KBM-7 (cell line): ENCODE data around the gene FAM3D.

Source experiments
- DNase-seq: peaks from one replicate; pipeline ENCODE4 v3.0.0-alpha.2; 2015
- in situ Hi-C: fragments of 300-500 bp; cut with MboI; formaldehyde crosslinking; loops from 2 replicates; pipeline ENCODE4 v1.14.3; 2020; ENCODE audit warnings: low sequenced_read_pairs, low pct_unique_long_range_greater_than_20kb, mixed read lengths

The FAM3D gene

GRCh38 chr3:58633157-58633865 is 33.3 kb downstream of the FAM3D start:
- DNase-seq = no peak
- in situ Hi-C loops = no loop called here

GRCh38 chr3:58631742-58632141 is 34.8 kb downstream of the FAM3D start:
- in situ Hi-C loops = no loop called here
- no peak for DNase-seq

GRCh38 chr3:58630710-58631092 is 35.9 kb downstream of the FAM3D start:
- in situ Hi-C loops = no loop called here
- no peak for DNase-seq

- in situ Hi-C loops = no loop called here
- DNase-seq = peak; percentile 77
These were observed 36.4 kb downstream of the FAM3D start for GRCh38 chr3:58630076-58630709.

GRCh38 chr3:58629629-58630028 is 36.9 kb downstream of the FAM3D start:
- in situ Hi-C loops = no loop called here
- DNase-seq = no peak

GRCh38 chr3:58628823-58629562 is 37.6 kb downstream of the FAM3D start:
- DNase-seq = no peak
- in situ Hi-C loops = no loop called here

- in situ Hi-C loops = no loop called here
- no peak for DNase-seq
These were observed 38.6 kb downstream of the FAM3D start for GRCh38 chr3:58627941-58628340.

GRCh38 chr3:58627570-58627885 is 39.0 kb downstream of the FAM3D start:
- in situ Hi-C loops = no loop called here
- no peak for DNase-seq

- in situ Hi-C loops = no loop called here
These were observed 39.6 kb downstream of the FAM3D start for GRCh38 chr3:58626841-58627569.

GRCh38 chr3:58625196-58625824 is 41.3 kb downstream of the FAM3D start:
- in situ Hi-C loops = no loop called here

More at GRCh38 chr3:58626841-58627569, 39.6 kb downstream of the FAM3D start:
- no peak for DNase-seq

GRCh38 chr3:58624550-58624949 is 42.0 kb downstream of the FAM3D start:
- in situ Hi-C loops = no loop called here
- no peak for DNase-seq

More at GRCh38 chr3:58625196-58625824, 41.3 kb downstream of the FAM3D start:
- DNase-seq = no peak

GRCh38 chr3:58623961-58624360 is 42.6 kb downstream of the FAM3D start:
- no peak for DNase-seq
- in situ Hi-C loops = no loop called here

GRCh38 chr3:58623478-58623877 is 43.1 kb downstream of the FAM3D start:
- in situ Hi-C loops = no loop called here
- DNase-seq = no peak

GRCh38 chr3:58622892-58623291 is 43.7 kb downstream of the FAM3D start:
- in situ Hi-C loops = no loop called here

GRCh38 chr3:58622436-58622835 is 44.1 kb downstream of the FAM3D start:
- DNase-seq = no peak
- in situ Hi-C loops = no loop called here

More at GRCh38 chr3:58622892-58623291, 43.7 kb downstream of the FAM3D start:
- DNase-seq = no peak

- in situ Hi-C loops = no loop called here
- DNase-seq = no peak
These were observed 45.3 kb downstream of the FAM3D start for GRCh38 chr3:58621086-58621830.

GRCh38 chr3:58620421-58620820 is 46.2 kb downstream of the FAM3D start:
- DNase-seq = no peak
- in situ Hi-C loops = no loop called here

GRCh38 chr3:58617338-58617761 is 49.2 kb downstream of the FAM3D start:
- DNase-seq = no peak
- in situ Hi-C loops = no loop called here
